WTC11 (cell line): ENCODE data around the gene ACSL1. TPM values are rescaled to one million over a fixed set of nuclear protein-coding genes. Genes with fewer than 3 reads are reported as not detected.

Experiments used
- ATAC-seq: fragments of 200-7000 bp; cut with Tn5 transposase; 2 replicates; pipeline ENCODE4 v1.10.0; 2021; ENCODE audit warnings: mild to moderate bottlenecking, moderate library complexity
- CTCF ChIA-PET: fragments of 300-600 bp; sonication (Branson Sonifier 250); formaldehyde crosslinking; loops from one replicate; lab custom pipeline; 2021; ENCODE audit warnings: antibody characterized with exemption; lab: Charles Lee
- POLR2A ChIA-PET: fragments of 350-600 bp; sonication (Branson Sonifier 250); formaldehyde crosslinking; loops from one replicate; lab custom pipeline; 2021; ENCODE audit warnings: antibody characterized with exemption; lab: Charles Lee
- DNase-seq: peaks from one replicate; pipeline ENCODE4 v3.0.0; 2021; ENCODE audit warnings: low spot score
- H3K27ac Mint-ChIP-seq: 2 replicates; pipeline ENCODE4 v1.8.0; 2021; ENCODE audit warnings: mixed read lengths
- H3K27me3 Mint-ChIP-seq: 2 replicates; pipeline ENCODE4 v1.8.0; 2021; ENCODE audit warnings: low read depth, mild to moderate bottlenecking, moderate library complexity, mixed read lengths
- H3K36me3 Mint-ChIP-seq: 2 replicates; pipeline ENCODE4 v1.8.0; 2021; ENCODE audit warnings: mixed read lengths
- H3K4me1 Mint-ChIP-seq: 2 replicates; pipeline ENCODE4 v1.8.0; 2022; ENCODE audit warnings: mixed read lengths
- H3K4me3 Mint-ChIP-seq: 2 replicates; pipeline ENCODE4 v1.8.0; 2021; ENCODE audit warnings: mild to moderate bottlenecking, moderate library complexity, mixed read lengths
- H3K9me3 Mint-ChIP-seq: 2 replicates; pipeline ENCODE4 v1.8.0; 2021; ENCODE audit warnings: mixed read lengths
- ATF1 ChIP-seq: sonication (generic); formaldehyde crosslinking; IDR thresholded peaks from 2 replicates; pipeline ENCODE4 v1.8.1; 2023; ENCODE audit warnings: mild to moderate bottlenecking, moderate library complexity, missing genetic modification reagents
- CREB1 ChIP-seq: sonication (generic); formaldehyde crosslinking; IDR thresholded peaks from 2 replicates; pipeline ENCODE4 v1.8.0; 2023; ENCODE audit warnings: mild to moderate bottlenecking, missing genetic modification reagents
- CREM ChIP-seq: sonication (generic); formaldehyde crosslinking; IDR thresholded peaks from 2 replicates; pipeline ENCODE4 v1.8.1; 2022; ENCODE audit warnings: mild to moderate bottlenecking, missing genetic modification reagents, moderate library complexity
- ETV6 ChIP-seq: sonication (generic); formaldehyde crosslinking; IDR thresholded peaks from 2 replicates; pipeline ENCODE4 v1.8.1; 2022; ENCODE audit warnings: mild to moderate bottlenecking, missing genetic modification reagents
- FOXJ3 ChIP-seq: sonication (generic); formaldehyde crosslinking; IDR thresholded peaks from 2 replicates; pipeline ENCODE4 v1.9.0; 2021; ENCODE audit warnings: missing genetic modification reagents, mild to moderate bottlenecking, borderline replicate concordance
- FOXP1 ChIP-seq: sonication (generic); formaldehyde crosslinking; IDR thresholded peaks from 2 replicates; pipeline ENCODE4 v1.8.0; 2022; ENCODE audit warnings: missing genetic modification reagents, mild to moderate bottlenecking, moderate library complexity, borderline replicate concordance
- JUN ChIP-seq: sonication (generic); formaldehyde crosslinking; IDR thresholded peaks from 2 replicates; pipeline ENCODE4 v1.8.0; 2023; ENCODE audit warnings: mild to moderate bottlenecking, missing genetic modification reagents
- KAT7 ChIP-seq: sonication (generic); formaldehyde crosslinking; IDR thresholded peaks from 2 replicates; pipeline ENCODE4 v1.8.1; 2023; ENCODE audit warnings: missing genetic modification reagents, mild to moderate bottlenecking, borderline replicate concordance
- NFE2L1 ChIP-seq: sonication (generic); formaldehyde crosslinking; IDR thresholded peaks from 2 replicates; pipeline ENCODE4 v1.8.1; 2023; ENCODE audit warnings: missing genetic modification reagents
- NR1H2 ChIP-seq: sonication (generic); formaldehyde crosslinking; IDR thresholded peaks from 2 replicates; pipeline ENCODE4 v1.9.0; 2021; ENCODE audit warnings: mild to moderate bottlenecking, moderate library complexity, missing genetic modification reagents
- OVOL2 ChIP-seq: fragments of 250-450 bp; sonication (Bioruptor Pico); IDR thresholded peaks from 2 replicates; pipeline ENCODE4 v1.9.0; 2021; ENCODE audit warnings: mild to moderate bottlenecking, borderline replicate concordance
- SMAD3 ChIP-seq: sonication (generic); formaldehyde crosslinking; IDR thresholded peaks from 2 replicates; pipeline ENCODE4 v1.8.0; 2022; ENCODE audit warnings: missing genetic modification reagents, mild to moderate bottlenecking, borderline replicate concordance
- TP53 ChIP-seq: sonication (generic); formaldehyde crosslinking; IDR thresholded peaks from 2 replicates; pipeline ENCODE4 v1.8.1; 2023; ENCODE audit warnings: mild to moderate bottlenecking, missing genetic modification reagents
- ZBTB21 ChIP-seq: sonication (generic); formaldehyde crosslinking; IDR thresholded peaks from 2 replicates; pipeline ENCODE4 v1.8.1; 2023; ENCODE audit warnings: mild to moderate bottlenecking, missing genetic modification reagents, borderline replicate concordance
- ZNF232 ChIP-seq: sonication (generic); formaldehyde crosslinking; IDR thresholded peaks from 2 replicates; pipeline ENCODE4 v1.8.0; 2022; ENCODE audit warnings: mild to moderate bottlenecking, missing genetic modification reagents
- ZNF317 ChIP-seq: sonication (generic); formaldehyde crosslinking; IDR thresholded peaks from 2 replicates; pipeline ENCODE4 v1.8.1; 2023; ENCODE audit warnings: low read depth, mild to moderate bottlenecking, moderate library complexity, missing genetic modification reagents, borderline replicate concordance
- total RNA-seq: library from RNA; stranded (reverse); gene quantifications from 3 replicates; pipeline ENCODE4 v1.2.3, GENCODE V29; 2021
- TF ChIP-seq, protein P1 (sequence below): sonication (generic); formaldehyde crosslinking; IDR thresholded peaks from 2 replicates; pipeline ENCODE4 v1.8.1; 2023; ENCODE audit warnings: mild to moderate bottlenecking, missing genetic modification reagents
- TF ChIP-seq, protein P2 (sequence below): fragments of 250-450 bp; sonication (Bioruptor Pico); IDR thresholded peaks from 2 replicates; pipeline ENCODE4 v2.1.2; 2022; ENCODE audit warnings: mild to moderate bottlenecking, moderate library complexity
- TF ChIP-seq, protein P3 (sequence below): fragments of 250-450 bp; sonication (Bioruptor Pico); IDR thresholded peaks from 2 replicates; pipeline ENCODE4 v1.9.0; 2021; ENCODE audit warnings: mild to moderate bottlenecking, borderline replicate concordance
- TF ChIP-seq, protein P4 (sequence below): sonication (generic); formaldehyde crosslinking; IDR thresholded peaks from 2 replicates; pipeline ENCODE4 v1.8.1; 2022; ENCODE audit warnings: missing genetic modification reagents, borderline replicate concordance

The ACSL1 gene
- total RNA-seq, 1 experiment from 2014 or later = 6.6 TPM

DNA sequence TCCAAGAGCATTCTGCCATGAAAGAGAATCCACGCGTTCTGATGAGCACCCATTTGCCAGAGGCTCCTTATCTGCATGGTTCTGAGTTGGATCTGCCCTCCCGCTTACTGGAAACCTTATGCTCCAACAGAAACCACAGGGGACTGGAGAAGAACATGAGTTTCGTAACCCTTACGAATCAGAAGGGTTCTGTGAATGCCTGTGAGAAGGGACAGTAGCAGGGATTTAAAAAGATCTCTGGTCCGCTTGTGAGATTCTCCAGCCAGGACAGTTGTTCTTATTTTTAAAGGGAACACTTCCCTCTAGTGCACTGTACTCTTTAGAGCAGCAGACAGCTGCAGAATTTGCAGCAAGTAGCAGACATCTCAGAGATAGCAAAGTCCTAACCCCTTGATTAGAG is 69.4 kb downstream of the ACSL1 start:
- ChIA-PET CTCF (interaction anchor here (2.2 kb wide), 1 partner anchor 11 kb away, joined by 9 read pairs; no protein-coding TSS in a partner anchor), POLR2A (no interaction called here)
- Mint-ChIP-seq H3K36me3 (peaks cover 3% of the 10 kb centered on the region; the same call in 1 of the 2 replicates), H3K27ac (no peak overlapping the region), H3K27me3 (peaks cover 2% of the 10 kb centered on the region; the same call in 1 of the 2 replicates), H3K4me3 (no peak overlapping the region), H3K4me1 (peaks cover 3% of the 10 kb centered on the region), H3K9me3 (peaks cover 5% of the 10 kb centered on the region; the same call in 1 of the 2 replicates)
- DNase-seq = no peak
- ATAC-seq = no peak
- TF ChIP-seq OVOL2 (CRISPR knock-in tag) = no peak
- TF ChIP-seq, protein P1, sequence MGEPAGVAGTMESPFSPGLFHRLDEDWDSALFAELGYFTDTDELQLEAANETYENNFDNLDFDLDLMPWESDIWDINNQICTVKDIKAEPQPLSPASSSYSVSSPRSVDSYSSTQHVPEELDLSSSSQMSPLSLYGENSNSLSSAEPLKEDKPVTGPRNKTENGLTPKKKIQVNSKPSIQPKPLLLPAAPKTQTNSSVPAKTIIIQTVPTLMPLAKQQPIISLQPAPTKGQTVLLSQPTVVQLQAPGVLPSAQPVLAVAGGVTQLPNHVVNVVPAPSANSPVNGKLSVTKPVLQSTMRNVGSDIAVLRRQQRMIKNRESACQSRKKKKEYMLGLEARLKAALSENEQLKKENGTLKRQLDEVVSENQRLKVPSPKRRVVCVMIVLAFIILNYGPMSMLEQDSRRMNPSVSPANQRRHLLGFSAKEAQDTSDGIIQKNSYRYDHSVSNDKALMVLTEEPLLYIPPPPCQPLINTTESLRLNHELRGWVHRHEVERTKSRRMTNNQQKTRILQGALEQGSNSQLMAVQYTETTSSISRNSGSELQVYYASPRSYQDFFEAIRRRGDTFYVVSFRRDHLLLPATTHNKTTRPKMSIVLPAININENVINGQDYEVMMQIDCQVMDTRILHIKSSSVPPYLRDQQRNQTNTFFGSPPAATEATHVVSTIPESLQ (CRISPR knock-in tag) = no peak

DNA sequence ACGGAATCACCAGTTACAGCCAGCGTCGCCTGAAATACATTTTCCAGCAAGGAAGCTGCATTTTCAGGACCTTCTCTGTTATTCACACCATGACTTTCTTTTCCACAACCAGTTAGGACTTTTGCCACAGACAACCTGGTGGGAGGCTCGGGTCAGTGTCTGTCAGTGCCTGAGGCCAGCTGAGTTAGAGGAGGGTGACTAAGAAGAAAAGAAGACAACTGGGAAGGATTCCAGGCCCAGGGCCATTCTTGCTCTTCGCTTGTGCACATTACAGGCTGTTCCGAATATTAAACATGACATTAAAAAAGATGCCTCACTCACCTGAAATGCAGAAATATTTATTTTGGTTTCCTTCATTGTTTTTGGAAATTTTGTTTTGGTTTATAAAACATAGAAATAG is 70.5 kb downstream of the ACSL1 start:
- DNase-seq = no peak
- peaks cover 3% of the 10 kb centered on the region; the same call in 1 of the 2 replicates for H3K36me3 Mint-ChIP-seq
- CTCF ChIA-PET = interaction anchor here (2.2 kb wide), 1 partner anchor 10 kb away, joined by 9 read pairs; no protein-coding TSS in a partner anchor
- H3K27ac Mint-ChIP-seq = no peak overlapping the region
- POLR2A ChIA-PET = no interaction called here
- no peak overlapping the region for H3K4me3 Mint-ChIP-seq
- no peak for ATAC-seq
- TF ChIP-seq CREM (no peak), ZBTB21 (CRISPR knock-in tag) (no peak), FOXP1 (no peak), TP53 (CRISPR knock-in tag) (no peak), ATF1 (CRISPR knock-in tag) (no peak), NFE2L1 (no peak), KAT7 (CRISPR knock-in tag) (no peak), SMAD3 (no peak), NR1H2 (CRISPR knock-in tag) (no peak), ZNF232 (CRISPR knock-in tag) (no peak), CREB1 (CRISPR knock-in tag) (no peak), ETV6 (no peak), FOXJ3 (CRISPR knock-in tag) (no peak), ZNF317 (CRISPR knock-in tag) (no peak), JUN (no peak)
- TF ChIP-seq, protein P2, sequence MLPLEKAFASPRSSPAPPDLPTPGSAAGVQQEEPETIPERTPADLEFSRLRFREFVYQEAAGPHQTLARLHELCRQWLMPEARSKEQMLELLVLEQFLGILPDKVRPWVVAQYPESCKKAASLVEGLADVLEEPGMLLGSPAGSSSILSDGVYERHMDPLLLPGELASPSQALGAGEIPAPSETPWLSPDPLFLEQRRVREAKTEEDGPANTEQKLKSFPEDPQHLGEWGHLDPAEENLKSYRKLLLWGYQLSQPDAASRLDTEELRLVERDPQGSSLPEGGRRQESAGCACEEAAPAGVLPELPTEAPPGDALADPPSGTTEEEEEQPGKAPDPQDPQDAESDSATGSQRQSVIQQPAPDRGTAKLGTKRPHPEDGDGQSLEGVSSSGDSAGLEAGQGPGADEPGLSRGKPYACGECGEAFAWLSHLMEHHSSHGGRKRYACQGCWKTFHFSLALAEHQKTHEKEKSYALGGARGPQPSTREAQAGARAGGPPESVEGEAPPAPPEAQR (CRISPR knock-in tag) = no peak
- TF ChIP-seq, protein P3, sequence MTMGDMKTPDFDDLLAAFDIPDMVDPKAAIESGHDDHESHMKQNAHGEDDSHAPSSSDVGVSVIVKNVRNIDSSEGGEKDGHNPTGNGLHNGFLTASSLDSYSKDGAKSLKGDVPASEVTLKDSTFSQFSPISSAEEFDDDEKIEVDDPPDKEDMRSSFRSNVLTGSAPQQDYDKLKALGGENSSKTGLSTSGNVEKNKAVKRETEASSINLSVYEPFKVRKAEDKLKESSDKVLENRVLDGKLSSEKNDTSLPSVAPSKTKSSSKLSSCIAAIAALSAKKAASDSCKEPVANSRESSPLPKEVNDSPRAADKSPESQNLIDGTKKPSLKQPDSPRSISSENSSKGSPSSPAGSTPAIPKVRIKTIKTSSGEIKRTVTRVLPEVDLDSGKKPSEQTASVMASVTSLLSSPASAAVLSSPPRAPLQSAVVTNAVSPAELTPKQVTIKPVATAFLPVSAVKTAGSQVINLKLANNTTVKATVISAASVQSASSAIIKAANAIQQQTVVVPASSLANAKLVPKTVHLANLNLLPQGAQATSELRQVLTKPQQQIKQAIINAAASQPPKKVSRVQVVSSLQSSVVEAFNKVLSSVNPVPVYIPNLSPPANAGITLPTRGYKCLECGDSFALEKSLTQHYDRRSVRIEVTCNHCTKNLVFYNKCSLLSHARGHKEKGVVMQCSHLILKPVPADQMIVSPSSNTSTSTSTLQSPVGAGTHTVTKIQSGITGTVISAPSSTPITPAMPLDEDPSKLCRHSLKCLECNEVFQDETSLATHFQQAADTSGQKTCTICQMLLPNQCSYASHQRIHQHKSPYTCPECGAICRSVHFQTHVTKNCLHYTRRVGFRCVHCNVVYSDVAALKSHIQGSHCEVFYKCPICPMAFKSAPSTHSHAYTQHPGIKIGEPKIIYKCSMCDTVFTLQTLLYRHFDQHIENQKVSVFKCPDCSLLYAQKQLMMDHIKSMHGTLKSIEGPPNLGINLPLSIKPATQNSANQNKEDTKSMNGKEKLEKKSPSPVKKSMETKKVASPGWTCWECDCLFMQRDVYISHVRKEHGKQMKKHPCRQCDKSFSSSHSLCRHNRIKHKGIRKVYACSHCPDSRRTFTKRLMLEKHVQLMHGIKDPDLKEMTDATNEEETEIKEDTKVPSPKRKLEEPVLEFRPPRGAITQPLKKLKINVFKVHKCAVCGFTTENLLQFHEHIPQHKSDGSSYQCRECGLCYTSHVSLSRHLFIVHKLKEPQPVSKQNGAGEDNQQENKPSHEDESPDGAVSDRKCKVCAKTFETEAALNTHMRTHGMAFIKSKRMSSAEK (CRISPR knock-in tag) = no peak
- TF ChIP-seq, protein P4, sequence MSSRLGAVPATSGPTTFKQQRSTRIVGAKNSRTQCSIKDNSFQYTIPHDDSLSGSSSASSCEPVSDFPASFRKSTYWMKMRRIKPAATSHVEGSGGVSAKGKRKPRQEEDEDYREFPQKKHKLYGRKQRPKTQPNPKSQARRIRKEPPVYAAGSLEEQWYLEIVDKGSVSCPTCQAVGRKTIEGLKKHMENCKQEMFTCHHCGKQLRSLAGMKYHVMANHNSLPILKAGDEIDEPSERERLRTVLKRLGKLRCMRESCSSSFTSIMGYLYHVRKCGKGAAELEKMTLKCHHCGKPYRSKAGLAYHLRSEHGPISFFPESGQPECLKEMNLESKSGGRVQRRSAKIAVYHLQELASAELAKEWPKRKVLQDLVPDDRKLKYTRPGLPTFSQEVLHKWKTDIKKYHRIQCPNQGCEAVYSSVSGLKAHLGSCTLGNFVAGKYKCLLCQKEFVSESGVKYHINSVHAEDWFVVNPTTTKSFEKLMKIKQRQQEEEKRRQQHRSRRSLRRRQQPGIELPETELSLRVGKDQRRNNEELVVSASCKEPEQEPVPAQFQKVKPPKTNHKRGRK (CRISPR knock-in tag) = no peak
- TF ChIP-seq, all 79 proteins: peak for 0
- H3K9me3 Mint-ChIP-seq = peaks cover 5% of the 10 kb centered on the region; the same call in 1 of the 2 replicates
- peaks cover 2% of the 10 kb centered on the region; the same call in 1 of the 2 replicates for H3K27me3 Mint-ChIP-seq
- peaks cover 9% of the 10 kb centered on the region for H3K4me1 Mint-ChIP-seq
